ENCODE results near the gene NDUFV1.
A peak's percentile ranks its signal among the peaks of the same experiment; 100 is the strongest.
"Not testable (repeated sequence)": the region's sequence is repeated elsewhere in the genome, so short reads cannot be mapped to it uniquely, and the experiment has no call there.

Gene NDUFV1

DNA sequence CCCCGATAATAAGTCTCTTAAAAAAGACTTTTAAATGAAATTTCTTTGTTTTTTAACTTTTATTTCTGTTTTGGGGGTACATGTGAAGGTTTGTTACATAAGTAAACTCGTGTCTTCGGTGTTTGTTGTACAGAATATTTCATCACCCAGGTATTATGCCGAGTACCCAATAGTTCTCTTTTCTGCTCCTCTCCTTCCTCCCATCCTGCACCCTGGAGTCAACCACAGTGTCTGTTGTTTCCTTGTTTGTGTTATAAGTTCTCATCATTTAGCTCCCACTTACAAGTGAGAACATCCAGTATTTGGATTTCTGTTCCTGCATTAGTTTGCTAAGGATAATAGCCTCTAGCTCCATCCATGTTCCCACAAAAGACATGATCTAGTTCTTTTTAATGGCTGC, 24.7 kb upstream of the NDUFV1 start:
- TF ChIP-seq ZNF274 (IDR thresholded peaks at IDR 0.05; ENCODE audit: low read depth, low read length) = no peak
- H3K4me3 ChIP-seq (ENCODE audit: low read length) = no peak overlapping the region

DNA sequence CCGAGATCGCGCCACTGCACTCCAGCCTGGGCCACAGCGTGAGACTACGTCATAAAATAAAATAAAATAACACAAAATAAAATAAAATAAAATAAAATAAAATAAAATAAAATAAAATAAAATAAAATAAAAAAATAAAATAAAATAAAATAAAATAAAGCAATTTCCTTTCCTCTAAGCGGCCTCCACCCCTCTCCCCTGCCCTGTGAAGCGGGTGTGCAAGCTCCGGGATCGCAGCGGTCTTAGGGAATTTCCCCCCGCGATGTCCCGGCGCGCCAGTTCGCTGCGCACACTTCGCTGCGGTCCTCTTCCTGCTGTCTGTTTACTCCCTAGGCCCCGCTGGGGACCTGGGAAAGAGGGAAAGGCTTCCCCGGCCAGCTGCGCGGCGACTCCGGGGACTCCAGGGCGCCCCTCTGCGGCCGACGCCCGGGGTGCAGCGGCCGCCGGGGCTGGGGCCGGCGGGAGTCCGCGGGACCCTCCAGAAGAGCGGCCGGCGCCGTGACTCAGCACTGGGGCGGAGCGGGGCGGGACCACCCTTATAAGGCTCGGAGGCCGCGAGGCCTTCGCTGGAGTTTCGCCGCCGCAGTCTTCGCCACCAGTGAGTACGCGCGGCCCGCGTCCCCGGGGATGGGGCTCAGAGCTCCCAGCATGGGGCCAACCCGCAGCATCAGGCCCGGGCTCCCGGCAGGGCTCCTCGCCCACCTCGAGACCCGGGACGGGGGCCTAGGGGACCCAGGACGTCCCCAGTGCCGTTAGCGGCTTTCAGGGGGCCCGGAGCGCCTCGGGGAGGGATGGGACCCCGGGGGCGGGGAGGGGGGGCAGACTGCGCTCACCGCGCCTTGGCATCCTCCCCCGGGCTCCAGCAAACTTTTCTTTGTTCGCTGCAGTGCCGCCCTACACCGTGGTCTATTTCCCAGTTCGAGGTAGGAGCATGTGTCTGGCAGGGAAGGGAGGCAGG, 23.2 kb upstream of the NDUFV1 start, which contains the start of gene GSTP1:
TSS of gene GSTP1 (plus strand) at position 566 of the 958 bp plus-strand sequence. CDS start at position 598, 32 bp downstream.
- H3K4me3 ChIP-seq (ENCODE audit: low read length) = peak within 1 kb of the TSS; percentile 71
- TF ChIP-seq ZNF274 (IDR thresholded peaks at IDR 0.05; ENCODE audit: low read depth, low read length) = no peak

DNA sequence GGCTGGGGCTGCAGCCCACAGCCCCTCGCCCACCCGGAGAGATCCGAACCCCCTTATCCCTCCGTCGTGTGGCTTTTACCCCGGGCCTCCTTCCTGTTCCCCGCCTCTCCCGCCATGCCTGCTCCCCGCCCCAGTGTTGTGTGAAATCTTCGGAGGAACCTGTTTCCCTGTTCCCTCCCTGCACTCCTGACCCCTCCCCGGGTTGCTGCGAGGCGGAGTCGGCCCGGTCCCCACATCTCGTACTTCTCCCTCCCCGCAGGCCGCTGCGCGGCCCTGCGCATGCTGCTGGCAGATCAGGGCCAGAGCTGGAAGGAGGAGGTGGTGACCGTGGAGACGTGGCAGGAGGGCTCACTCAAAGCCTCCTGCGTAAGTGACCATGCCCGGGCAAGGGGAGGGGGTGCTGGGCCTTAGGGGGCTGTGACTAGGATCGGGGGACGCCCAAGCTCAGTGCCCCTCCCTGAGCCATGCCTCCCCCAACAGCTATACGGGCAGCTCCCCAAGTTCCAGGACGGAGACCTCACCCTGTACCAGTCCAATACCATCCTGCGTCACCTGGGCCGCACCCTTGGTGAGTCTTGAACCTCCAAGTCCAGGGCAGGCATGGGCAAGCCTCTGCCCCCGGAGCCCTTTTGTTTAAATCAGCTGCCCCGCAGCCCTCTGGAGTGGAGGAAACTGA, 22.4 kb upstream of the NDUFV1 start:
- H3K4me3 ChIP-seq (ENCODE audit: low read length) = peak overlapping the region; percentile 71
- no peak for TF ChIP-seq ZNF274 (IDR thresholded peaks at IDR 0.05; ENCODE audit: low read depth, low read length)

DNA sequence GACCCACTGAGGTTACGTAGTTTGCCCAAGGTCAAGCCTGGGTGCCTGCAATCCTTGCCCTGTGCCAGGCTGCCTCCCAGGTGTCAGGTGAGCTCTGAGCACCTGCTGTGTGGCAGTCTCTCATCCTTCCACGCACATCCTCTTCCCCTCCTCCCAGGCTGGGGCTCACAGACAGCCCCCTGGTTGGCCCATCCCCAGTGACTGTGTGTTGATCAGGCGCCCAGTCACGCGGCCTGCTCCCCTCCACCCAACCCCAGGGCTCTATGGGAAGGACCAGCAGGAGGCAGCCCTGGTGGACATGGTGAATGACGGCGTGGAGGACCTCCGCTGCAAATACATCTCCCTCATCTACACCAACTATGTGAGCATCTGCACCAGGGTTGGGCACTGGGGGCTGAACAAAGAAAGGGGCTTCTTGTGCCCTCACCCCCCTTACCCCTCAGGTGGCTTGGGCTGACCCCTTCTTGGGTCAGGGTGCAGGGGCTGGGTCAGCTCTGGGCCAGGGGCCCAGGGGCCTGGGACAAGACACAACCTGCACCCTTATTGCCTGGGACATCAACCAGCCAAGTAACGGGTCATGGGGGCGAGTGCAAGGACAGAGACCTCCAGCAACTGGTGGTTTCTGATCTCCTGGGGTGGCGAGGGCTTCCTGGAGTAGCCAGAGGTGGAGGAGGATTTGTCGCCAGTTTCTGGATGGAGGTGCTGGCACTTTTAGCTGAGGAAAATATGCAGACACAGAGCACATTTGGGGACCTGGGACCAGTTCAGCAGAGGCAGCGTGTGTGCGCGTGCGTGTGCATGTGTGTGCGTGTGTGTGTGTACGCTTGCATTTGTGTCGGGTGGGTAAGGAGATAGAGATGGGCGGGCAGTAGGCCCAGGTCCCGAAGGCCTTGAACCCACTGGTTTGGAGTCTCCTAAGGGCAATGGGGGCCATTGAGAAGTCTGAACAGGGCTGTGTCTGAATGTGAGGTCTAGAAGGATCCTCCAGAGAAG, 21.6 kb upstream of the NDUFV1 start:
- TF ChIP-seq ZNF274 (IDR thresholded peaks at IDR 0.05; ENCODE audit: low read depth, low read length) = no peak
- H3K4me3 ChIP-seq (ENCODE audit: low read length) = peak overlapping the region; percentile 71; the same call in 1 of the 2 replicates

DNA sequence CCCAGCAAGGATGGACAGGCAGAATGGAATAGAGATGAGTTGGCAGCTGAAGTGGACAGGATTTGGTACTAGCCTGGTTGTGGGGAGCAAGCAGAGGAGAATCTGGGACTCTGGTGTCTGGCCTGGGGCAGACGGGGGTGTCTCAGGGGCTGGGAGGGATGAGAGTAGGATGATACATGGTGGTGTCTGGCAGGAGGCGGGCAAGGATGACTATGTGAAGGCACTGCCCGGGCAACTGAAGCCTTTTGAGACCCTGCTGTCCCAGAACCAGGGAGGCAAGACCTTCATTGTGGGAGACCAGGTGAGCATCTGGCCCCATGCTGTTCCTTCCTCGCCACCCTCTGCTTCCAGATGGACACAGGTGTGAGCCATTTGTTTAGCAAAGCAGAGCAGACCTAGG, 20.8 kb upstream of the NDUFV1 start:
- TF ChIP-seq ZNF274 (IDR thresholded peaks at IDR 0.05; ENCODE audit: low read depth, low read length) = no peak
- peak overlapping the region; percentile 71; the same call in 1 of the 2 replicates for H3K4me3 ChIP-seq (ENCODE audit: low read length)

DNA sequence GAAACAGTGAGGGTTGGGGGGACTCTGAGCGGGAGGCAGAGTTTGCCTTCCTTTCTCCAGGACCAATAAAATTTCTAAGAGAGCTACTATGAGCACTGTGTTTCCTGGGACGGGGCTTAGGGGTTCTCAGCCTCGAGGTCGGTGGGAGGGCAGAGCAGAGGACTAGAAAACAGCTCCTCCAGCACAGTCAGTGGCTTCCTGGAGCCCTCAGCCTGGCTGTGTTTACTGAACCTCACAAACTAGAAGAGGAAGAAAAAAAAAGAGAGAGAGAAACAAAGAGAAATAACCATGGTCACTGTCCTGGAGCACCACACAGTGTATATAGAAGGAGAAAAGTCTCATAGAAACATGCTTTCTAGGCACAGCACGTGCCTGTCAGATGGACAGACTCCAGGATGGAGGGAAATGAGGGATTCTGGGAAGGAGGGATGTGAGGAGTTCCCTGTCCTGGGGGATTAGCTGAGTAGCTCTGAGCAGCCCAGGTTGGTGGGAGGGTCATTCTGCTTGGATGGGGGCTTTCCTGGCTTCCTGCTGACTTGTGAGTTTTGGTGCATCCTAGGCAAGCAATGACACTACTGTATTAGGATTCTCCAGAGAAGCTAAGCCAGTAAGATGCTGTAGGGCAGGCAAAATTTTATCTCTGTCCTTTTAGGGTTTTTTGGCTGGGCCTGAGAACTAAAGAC, 20.0 kb upstream of the NDUFV1 start:
- TF ChIP-seq ZNF274 (IDR thresholded peaks at IDR 0.05; ENCODE audit: low read depth, low read length) = no peak
- H3K4me3 ChIP-seq (ENCODE audit: low read length) = peak overlapping the region; percentile 6; the same call in 1 of the 2 replicates

DNA sequence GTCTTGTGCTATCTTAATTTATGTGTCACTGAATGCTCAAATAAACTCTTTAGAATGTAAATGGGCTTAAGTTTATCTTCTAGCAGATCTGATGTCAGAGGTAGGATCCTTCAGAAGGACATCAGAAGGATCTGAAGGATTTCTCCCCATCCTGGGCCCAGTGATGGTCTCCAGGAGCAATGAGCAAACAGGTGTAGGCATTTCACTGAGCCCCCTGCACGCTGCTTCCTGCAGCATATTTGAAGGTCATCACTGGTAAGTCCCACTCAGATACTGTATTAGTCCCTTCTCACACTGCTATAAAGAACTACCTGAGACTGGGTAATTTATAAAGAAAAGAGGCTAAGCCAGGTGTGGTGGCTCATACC, 18.6 kb upstream of the NDUFV1 start:
- no peak for TF ChIP-seq ZNF274 (IDR thresholded peaks at IDR 0.05; ENCODE audit: low read depth, low read length)
- no peak overlapping the region; the same call in 1 of the 2 replicates for H3K4me3 ChIP-seq (ENCODE audit: low read length)

DNA sequence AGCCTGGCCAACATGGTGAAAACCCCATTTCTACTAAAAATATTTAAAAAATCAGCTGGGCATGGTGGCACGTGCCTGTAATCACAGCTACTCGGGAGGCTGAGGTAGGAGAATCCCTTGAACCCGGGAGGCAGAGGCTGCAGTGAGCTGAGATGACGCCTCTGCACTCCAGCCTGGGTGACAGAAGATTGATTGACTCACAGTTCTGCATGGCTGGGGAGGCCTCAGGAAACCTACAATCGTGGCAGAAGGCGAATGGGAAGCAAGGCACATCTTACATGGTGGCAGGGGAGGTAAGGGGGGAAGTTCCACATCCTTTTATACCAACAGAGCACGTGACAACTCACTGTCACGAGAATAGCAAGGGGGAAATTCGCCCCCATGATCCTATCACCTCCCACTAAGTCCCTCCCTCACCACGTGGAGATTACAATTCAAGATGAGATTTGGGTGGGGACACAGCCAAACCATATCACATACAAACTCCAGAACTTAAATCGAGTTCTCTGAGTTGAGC, 17.8 kb upstream of the NDUFV1 start:
- not testable (repeated sequence) for H3K4me3 ChIP-seq (ENCODE audit: low read length)

DNA sequence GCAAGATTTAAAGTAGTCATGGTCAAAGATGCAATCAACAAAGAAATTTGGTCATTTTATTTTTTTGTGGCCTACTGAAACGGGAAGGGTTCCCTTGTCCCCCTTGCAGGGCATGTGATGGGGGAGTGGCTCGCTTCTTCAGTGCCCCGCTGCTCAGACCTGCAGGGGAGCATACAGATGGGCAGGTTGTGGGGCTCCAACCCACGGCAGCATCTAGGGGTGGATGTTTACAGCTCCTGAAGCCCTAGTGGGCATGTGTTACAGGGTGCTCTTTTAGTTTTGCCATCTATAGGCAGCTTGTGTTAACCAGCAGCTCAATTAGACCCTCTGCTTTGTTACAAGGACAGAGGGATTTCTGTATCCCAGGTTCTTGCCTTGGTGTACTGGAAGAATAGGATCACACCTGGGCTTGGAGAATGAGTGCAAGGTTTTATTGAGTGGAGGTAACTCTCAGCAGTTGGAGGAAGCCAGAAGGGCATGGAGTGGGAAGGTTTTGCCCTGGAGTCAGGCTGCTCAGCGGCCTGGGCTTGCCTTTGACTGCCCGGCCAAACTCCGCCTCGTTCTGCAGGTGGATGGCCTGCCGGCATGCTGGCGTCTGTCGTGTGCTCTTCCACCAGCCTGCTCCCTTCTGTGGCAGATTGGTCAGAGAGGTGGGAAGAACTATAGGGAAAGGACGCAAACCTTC, 13.7 kb upstream of the NDUFV1 start:
- no peak for TF ChIP-seq ZNF274 (IDR thresholded peaks at IDR 0.05; ENCODE audit: low read depth, low read length)
- H3K4me3 ChIP-seq (ENCODE audit: low read length) = no peak overlapping the region

DNA sequence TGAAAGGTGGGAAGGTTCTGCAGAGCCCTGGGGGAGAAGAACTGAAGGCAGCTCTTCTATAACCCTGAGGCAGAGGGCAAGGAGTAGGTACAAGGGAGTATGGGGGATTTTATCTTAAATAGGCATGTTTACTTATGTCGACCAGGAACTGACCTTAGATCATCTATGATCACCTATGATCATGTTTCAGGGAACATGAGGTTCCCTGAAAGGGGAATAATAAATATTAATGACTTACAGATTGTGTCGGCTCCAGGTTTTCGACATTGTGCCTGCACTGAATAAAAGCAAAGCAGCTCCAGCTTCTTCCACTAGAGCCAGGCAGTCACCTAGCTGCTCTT, 13.2 kb upstream of the NDUFV1 start:
- no peak for TF ChIP-seq ZNF274 (IDR thresholded peaks at IDR 0.05; ENCODE audit: low read depth, low read length)

DNA sequence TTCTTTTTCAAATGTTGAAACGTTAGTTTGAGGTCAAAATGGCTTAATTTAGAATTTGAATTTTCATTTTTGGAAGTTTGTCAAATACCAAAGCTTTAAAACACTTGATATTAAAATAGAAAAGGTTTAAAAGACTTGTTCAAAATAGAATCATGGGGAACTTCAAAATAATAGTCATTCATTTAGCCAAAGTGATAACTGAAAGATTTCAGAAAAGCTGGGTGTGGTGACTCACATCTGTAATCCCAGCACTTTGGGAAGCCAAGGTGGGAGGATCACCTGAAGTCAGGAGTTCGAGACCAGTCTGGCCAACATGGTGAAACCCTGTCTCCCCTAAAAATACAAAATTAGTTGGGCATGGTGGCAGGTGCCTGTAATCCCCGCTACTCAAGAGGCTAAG, 12.3 kb upstream of the NDUFV1 start:
- no peak overlapping the region for H3K4me3 ChIP-seq (ENCODE audit: low read length)
- no peak for TF ChIP-seq ZNF274 (IDR thresholded peaks at IDR 0.05; ENCODE audit: low read depth, low read length)

More for the DNA sequence above, 13.2 kb upstream of the NDUFV1 start:
- H3K4me3 ChIP-seq (ENCODE audit: low read length) = no peak overlapping the region

DNA sequence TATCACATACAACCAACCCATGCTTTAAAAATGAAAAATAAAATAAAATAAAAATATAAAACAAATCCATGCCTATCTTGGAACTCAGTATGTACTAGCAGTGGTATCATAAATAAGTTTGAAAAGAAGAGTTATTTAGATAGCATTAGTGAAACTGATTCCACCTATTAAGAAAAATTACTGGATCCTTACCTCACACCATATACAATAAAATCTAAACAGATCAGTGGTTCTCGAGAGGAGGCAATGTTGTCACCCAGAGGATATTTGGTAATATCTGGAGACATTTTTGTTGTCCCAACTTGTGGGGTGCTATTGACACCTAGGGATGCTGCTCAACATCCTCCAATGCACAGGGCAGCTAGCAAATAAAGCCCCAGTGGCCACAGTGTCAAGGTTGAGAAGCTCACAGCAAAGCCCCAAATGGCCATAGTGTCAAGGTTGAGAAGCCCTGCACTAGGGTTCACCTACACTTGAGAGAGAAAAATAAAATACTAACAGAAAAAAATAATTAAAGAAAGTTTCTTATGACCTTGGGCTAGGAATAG, 9.9 kb upstream of the NDUFV1 start:
- H3K4me3 ChIP-seq (ENCODE audit: low read length) = no peak overlapping the region
- no peak for TF ChIP-seq ZNF274 (IDR thresholded peaks at IDR 0.05; ENCODE audit: low read depth, low read length)

DNA sequence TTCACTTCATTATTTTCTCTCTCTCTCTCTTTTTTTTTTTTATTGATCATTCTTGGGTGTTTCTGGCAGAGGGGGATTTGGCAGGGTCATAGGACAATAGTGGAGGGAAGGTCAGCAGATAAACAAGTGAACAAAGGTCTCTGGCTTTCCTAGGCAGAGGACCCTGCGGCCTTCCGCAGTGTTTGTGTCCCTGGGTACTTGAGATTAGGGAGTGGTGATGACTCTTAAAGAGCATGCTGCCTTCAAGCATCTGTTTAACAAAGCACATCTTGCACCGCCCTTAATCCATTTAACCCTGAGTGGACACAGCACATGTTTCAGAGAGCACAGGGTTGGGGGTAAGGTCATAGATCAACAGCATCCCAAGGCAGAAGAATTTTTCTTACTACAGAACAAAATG, 9.3 kb upstream of the NDUFV1 start:
- not testable (repeated sequence) for H3K4me3 ChIP-seq (ENCODE audit: low read length)

DNA sequence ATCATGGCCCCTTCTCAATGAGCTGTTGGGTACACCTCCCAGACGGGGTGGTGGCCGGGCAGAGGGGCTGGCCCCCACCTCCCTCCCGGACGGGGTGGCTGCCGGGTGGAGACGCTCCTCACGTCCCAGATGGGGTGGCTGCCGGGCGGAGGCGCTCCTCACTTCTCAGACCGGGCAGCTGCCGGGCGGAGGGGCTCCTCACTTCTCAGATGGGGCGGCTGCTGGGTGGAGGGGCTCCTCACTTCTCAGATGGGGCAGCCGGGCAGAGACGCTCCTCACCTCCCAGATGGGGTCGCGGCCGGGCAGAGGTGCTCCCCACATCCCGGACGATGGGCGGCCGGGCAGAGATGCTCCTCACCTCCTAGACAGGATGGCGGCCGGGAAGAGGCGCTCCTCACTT, 8.8 kb upstream of the NDUFV1 start:
- not testable (repeated sequence) for H3K4me3 ChIP-seq (ENCODE audit: low read length)

Data from GM08714 (cell line).